Transverse colon (tissue), 4 donors: Measurements from ENCODE around the gene CCDC74A. TPM values are rescaled to one million over a fixed set of nuclear protein-coding genes. Genes with fewer than 3 reads are reported as not detected.
"Not testable (repeated sequence)": the region's sequence is repeated elsewhere in the genome, so short reads cannot be mapped to it uniquely, and the experiment has no call there.

Experiments
- DNase-seq: peaks from one replicate; pipeline ENCODE4 v3.0.0-alpha.2; 2019
- H3K27ac ChIP-seq, 4 donors: fragments of 200-600 bp; sonication (generic); 2 replicates each; pipeline ENCODE4 v1.5.1; 2016 to 2018; ENCODE audit warnings: inconsistent platforms in 4 of 4
- H3K27me3 ChIP-seq: fragments of 200-600 bp; sonication (generic); 2 replicates; pipeline ENCODE4 v1.5.1; 2017; ENCODE audit warnings: inconsistent platforms
- H3K36me3 ChIP-seq, 4 donors: fragments of 200-600 bp; sonication (generic); 2 replicates each; pipeline ENCODE4 v1.5.1; 2017 to 2019; ENCODE audit warnings: inconsistent platforms in 4 of 4
- H3K4me1 ChIP-seq, 4 donors: fragments of 200-600 bp; sonication (generic); 2 replicates each; pipeline ENCODE4 v1.5.1; 2017 to 2020; ENCODE audit warnings: inconsistent platforms in 4 of 4
- H3K4me3 ChIP-seq, 4 donors: fragments of 200-600 bp; sonication (generic); 1 replicate in 1 of 4; 2 replicates in 3 of 4; pipeline versions ENCODE4 v1.5.1 to v1.6.1; 2017 to 2019; ENCODE audit warnings: inconsistent platforms in 4 of 4
- H3K9me3 ChIP-seq, 2 donors: fragments of 200-600 bp; sonication (generic); 2 replicates each; pipeline ENCODE4 v1.5.1; 2017 to 2019; ENCODE audit warnings: inconsistent platforms in 2 of 2
- CTCF ChIP-seq, 5 experiments: fragments of 200-600 bp in 3 of 5; fragments of 450-650 bp in 2 of 5; sonication (generic) in 3 of 5; IDR thresholded peaks; 1 replicate in 2 of 5; 2 replicates in 3 of 5; pipeline ENCODE4 v1.5.1; 2016 to 2017; ENCODE audit warnings: antibody characterized with exemption in 5 of 5, inconsistent platforms in 3 of 5, mild to moderate bottlenecking in 2 of 5, moderate library complexity in 1 of 5
- EP300 ChIP-seq: sonication (generic); formaldehyde crosslinking; IDR thresholded peaks from one replicate; pipeline ENCODE4 v1.6.1; 2017; ENCODE audit warnings: antibody characterized with exemption, low read depth
- POLR2A ChIP-seq: fragments of 450-650 bp; IDR thresholded peaks from one replicate; pipeline ENCODE4 v1.6.1; 2016; ENCODE audit warnings: antibody characterized with exemption, mild to moderate bottlenecking, moderate library complexity
- POLR2AphosphoS5 ChIP-seq, 3 donors: sonication (generic); formaldehyde crosslinking; IDR thresholded peaks; one replicate each; pipeline ENCODE4 v1.6.1; 2016; ENCODE audit warnings: antibody characterized with exemption in 3 of 3
- WGBS, 2 donors: methylation state at CpG; one replicate each; pipeline ENCODE4 v1.1.5; 2018; ENCODE audit warnings: low coverage in 1 of 2; 5-methylcytosine and 5-hydroxymethylcytosine counted together
- in situ Hi-C, 4 donors: fragments of 200-750 bp; cut with MboI; loops; one replicate each; pipeline versions ENCODE4 v1.15.0 to v1.15.1; 2017; ENCODE audit warnings: low sequenced_read_pairs in 3 of 4, low pct_ligation_motif_present in 1 of 4, low pct_unique_long_range_greater_than_20kb in 1 of 4
- intact Hi-C: fragments of 100-400 bp; cut with DNase I; formaldehyde crosslinking; loops from one replicate; pipeline ENCODE4 v1.15.1; 2023; ENCODE audit warnings: low total_unique reads
- total RNA-seq, 4 donors: library from RNA; depleted of rRNA; stranded (reverse); fragments of >200 nt; gene quantifications; one replicate each; pipeline ENCODE4 v1.1.0, GENCODE V29; 2016

The CCDC74A gene
- total RNA-seq, 4 donors from 2014 or later = 1.8 to 10.9 (median 4.4) TPM; not detected in 1

GRCh38 chr2:131517106-131517831, 10.4 kb upstream of the CCDC74A start:
- TF ChIP-seq CTCF (IDR thresholded peaks at IDR 0.05) (no peak), POLR2A (no peak), POLR2AphosphoS5 (IDR thresholded peaks at IDR 0.05) (no peak), EP300 (no peak)
- no peaks in the 10 kb centered on the region for H3K9me3 ChIP-seq
- H3K36me3 ChIP-seq = peaks cover 0 to 7% (median 3%) of the 10 kb centered on the region in 4 donors
- no peak overlapping the region for H3K4me3 ChIP-seq
- in situ Hi-C loops = no loop called here
- H3K27ac ChIP-seq = no peak overlapping the region
- WGBS, 2 donors = 97 to 100% methylated on average over 2 to 13 of the region's 17 CpGs
- no peaks in the 10 kb centered on the region for H3K4me1 ChIP-seq
- intact Hi-C loops = no loop called here
- no peak for DNase-seq
- no peaks in the 10 kb centered on the region for H3K27me3 ChIP-seq

DNA sequence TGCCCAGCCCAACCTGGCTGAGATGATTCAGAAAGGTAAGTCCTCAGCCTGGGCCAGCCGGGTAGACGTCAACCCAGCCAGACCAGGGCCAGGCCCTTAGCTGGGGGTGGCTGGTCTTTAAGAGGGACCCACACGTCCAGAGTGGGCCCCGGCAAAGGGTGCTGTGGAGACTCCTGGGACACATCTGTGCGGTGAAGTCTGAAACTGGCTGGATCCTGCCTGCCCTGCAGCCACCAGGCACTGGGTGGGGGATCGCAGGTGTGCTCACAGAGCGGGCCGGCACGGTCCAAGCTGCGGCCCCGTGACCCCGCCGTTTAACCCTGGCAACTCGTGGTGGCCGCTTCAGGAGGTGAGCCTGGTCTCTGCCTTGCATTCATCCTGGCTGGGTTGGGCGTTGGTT, 9.8 kb upstream of the CCDC74A start:
- intact Hi-C loops, H3K4me1 ChIP-seq, DNase-seq, H3K4me3 ChIP-seq, in situ Hi-C loops, H3K27me3 ChIP-seq, H3K9me3 ChIP-seq, H3K27ac ChIP-seq, H3K36me3 ChIP-seq: not testable (repeated sequence)
- WGBS, 2 donors = 90% methylated on average over 14 of the region's 16 CpGs; no CpG with 5 or more reads in 1 of the 2 donors

- H3K27me3 ChIP-seq, intact Hi-C loops, H3K4me3 ChIP-seq, H3K4me1 ChIP-seq, H3K9me3 ChIP-seq, DNase-seq, in situ Hi-C loops, H3K27ac ChIP-seq, H3K36me3 ChIP-seq: not testable (repeated sequence)
- WGBS, 2 donors = 91% methylated on average over 6 of the region's 11 CpGs; no CpG with 5 or more reads in 1 of the 2 donors
Measured at GRCh38 chr2:131518531-131518930, 9.2 kb upstream of the CCDC74A start.

DNA sequence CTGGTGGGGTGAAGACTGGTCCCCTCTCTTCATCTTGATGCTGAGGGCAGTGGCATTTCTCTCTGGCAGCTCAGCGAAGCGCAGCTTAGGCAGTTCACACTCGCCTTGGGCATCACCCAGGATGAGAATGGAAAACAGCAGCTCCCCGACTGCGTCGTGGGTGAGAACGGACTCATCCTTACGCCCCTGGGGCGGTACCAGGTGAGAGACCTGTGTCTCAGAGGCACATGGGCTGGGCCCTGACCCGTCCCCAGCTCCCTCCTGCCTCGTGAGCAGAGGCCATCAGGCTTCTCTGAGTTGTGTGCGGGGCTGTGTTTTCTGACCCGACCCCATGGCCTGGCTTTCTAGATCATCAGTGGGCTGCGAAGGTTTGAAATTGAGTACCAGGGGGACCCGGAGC, 8.2 kb upstream of the CCDC74A start:
- Histone ChIP-seq H3K27me3 (no peaks in the 10 kb centered on the region), H3K36me3 (peaks cover 0 to 7% (median 3%) of the 10 kb centered on the region in 4 donors), H3K27ac (no peak overlapping the region), H3K4me1 (no peaks in the 10 kb centered on the region), H3K9me3 (no peaks in the 10 kb centered on the region), H3K4me3 (no peak overlapping the region)
- in situ Hi-C loops (no loop called here), intact Hi-C loops (no loop called here)
- WGBS, 2 donors = 96% methylated on average over 15 of the region's 15 CpGs; no CpG with 5 or more reads in 1 of the 2 donors
- no peak for TF ChIP-seq POLR2A
- no peak for TF ChIP-seq POLR2AphosphoS5 (IDR thresholded peaks at IDR 0.05)
- TF ChIP-seq EP300 = no peak
- no peak for TF ChIP-seq CTCF (IDR thresholded peaks at IDR 0.05)
- DNase-seq = no peak

DNA sequence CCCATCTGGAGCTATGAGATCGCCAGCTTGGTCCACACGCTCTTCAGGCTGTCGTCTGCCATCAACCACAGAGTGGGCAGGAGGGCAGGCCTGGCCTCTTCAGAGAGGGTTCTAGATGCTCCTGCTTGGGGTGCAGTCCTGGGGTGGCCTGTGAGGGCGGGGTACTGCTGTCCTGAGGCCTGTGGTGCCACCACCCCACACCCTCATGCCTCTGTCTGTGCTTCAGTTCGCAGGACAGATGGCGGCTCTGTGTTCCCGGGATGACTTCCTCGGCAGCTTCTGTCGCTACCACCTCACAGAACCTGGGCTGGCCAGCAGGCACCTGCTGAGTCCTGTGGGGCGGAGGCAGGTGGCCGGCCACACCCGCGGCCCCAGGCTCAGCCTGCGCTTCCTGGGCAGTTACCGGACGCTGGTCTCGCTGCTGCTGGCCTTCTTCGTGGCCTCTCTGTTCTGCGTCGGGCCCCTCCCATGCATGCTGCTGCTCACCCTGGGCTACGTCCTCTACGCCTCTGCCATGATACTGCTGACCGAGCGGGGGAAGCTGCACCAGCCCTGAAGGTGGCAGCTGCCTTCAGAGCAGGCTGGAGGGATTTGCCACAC, 7.7 kb upstream of the CCDC74A start:
- intact Hi-C loops = loop anchor here (10.0 kb wide), 1 partner anchor 105 kb away; no protein-coding TSS in a partner anchor
- WGBS, 2 donors = 94% methylated on average over 23 of the region's 24 CpGs; no CpG with 5 or more reads in 1 of the 2 donors

More for the DNA sequence above, 7.7 kb upstream of the CCDC74A start:
- DNase-seq, in situ Hi-C loops, H3K4me1 ChIP-seq, H3K27ac ChIP-seq, H3K4me3 ChIP-seq, H3K9me3 ChIP-seq, H3K36me3 ChIP-seq, H3K27me3 ChIP-seq: not testable (repeated sequence)
